ENCODE measurements around the gene SIX3.

SIX3 gene

GRCh38 chr2:44953499-44953883 lies 12.0 kb downstream of the SIX3 start:
- H3K9me3 ChIP-seq, result no peaks in the 10 kb centered on the region
- H3K36me3 ChIP-seq, result no peaks in the 10 kb centered on the region
- H3K4me1 ChIP-seq (ENCODE audit: control insufficient read depth in 1 of 2, insufficient read depth in 1 of 2, low read depth in 1 of 2, low read length in 1 of 2), result peaks cover 7 to 24% of the 10 kb centered on the region in 2 experiments
- no peak overlapping the region for H3K27ac ChIP-seq
- H3K27me3 ChIP-seq, result peaks cover 100% of the 10 kb centered on the region
- no peak for TF ChIP-seq CTCF (IDR thresholded peaks at IDR 0.05)
- no peak overlapping the region for H3K4me3 ChIP-seq (ENCODE audit: low read depth in 1 of 2, low read length in 1 of 2)

GRCh38 chr2:44954447-44954888 lies 13.0 kb downstream of the SIX3 start:
- TF ChIP-seq CTCF (IDR thresholded peaks at IDR 0.05), result no peak
- Histone ChIP-seq H3K4me1 (ENCODE audit: control insufficient read depth in 1 of 2, insufficient read depth in 1 of 2, low read depth in 1 of 2, low read length in 1 of 2) (peaks cover 7 to 24% of the 10 kb centered on the region in 2 experiments), H3K27me3 (peaks cover 100% of the 10 kb centered on the region)

GRCh38 chr2:44954889-44955592 lies 13.5 kb downstream of the SIX3 start:
- peaks cover 7 to 24% of the 10 kb centered on the region in 2 experiments for H3K4me1 ChIP-seq (ENCODE audit: control insufficient read depth in 1 of 2, insufficient read depth in 1 of 2, low read depth in 1 of 2, low read length in 1 of 2)

More at GRCh38 chr2:44954447-44954888, 13.0 kb downstream of the SIX3 start:
- no peaks in the 10 kb centered on the region for H3K9me3 ChIP-seq
- H3K27ac ChIP-seq, result no peak overlapping the region
- no peak overlapping the region for H3K4me3 ChIP-seq (ENCODE audit: low read depth in 1 of 2, low read length in 1 of 2)
- no peaks in the 10 kb centered on the region for H3K36me3 ChIP-seq

GRCh38 chr2:44955593-44956392 lies 14.3 kb downstream of the SIX3 start:
- no peaks in the 10 kb centered on the region for H3K9me3 ChIP-seq
- H3K4me3 ChIP-seq (ENCODE audit: low read depth in 1 of 2, low read length in 1 of 2), result no peak overlapping the region
- TF ChIP-seq CTCF (IDR thresholded peaks at IDR 0.05), result peak; percentile 48
- no peaks in the 10 kb centered on the region for H3K36me3 ChIP-seq
- H3K27ac ChIP-seq, result no peak overlapping the region
- H3K4me1 ChIP-seq (ENCODE audit: control insufficient read depth in 1 of 2, insufficient read depth in 1 of 2, low read depth in 1 of 2, low read length in 1 of 2), result peaks cover 7 to 24% of the 10 kb centered on the region in 2 experiments
- peaks cover 100% of the 10 kb centered on the region for H3K27me3 ChIP-seq

More at GRCh38 chr2:44954889-44955592, 13.5 kb downstream of the SIX3 start:
- Histone ChIP-seq H3K27ac (no peak overlapping the region), H3K27me3 (peaks cover 100% of the 10 kb centered on the region), H3K9me3 (no peaks in the 10 kb centered on the region), H3K36me3 (no peaks in the 10 kb centered on the region), H3K4me3 (ENCODE audit: low read depth in 1 of 2, low read length in 1 of 2) (no peak overlapping the region)
- no peak for TF ChIP-seq CTCF (IDR thresholded peaks at IDR 0.05)

- H3K27me3 ChIP-seq, result peaks cover 100% of the 10 kb centered on the region
- TF ChIP-seq CTCF (IDR thresholded peaks at IDR 0.05), result no peak
- H3K36me3 ChIP-seq, result no peaks in the 10 kb centered on the region
- H3K27ac ChIP-seq, result no peak overlapping the region
- no peaks in the 10 kb centered on the region for H3K9me3 ChIP-seq
- peaks cover 7 to 21% of the 10 kb centered on the region in 2 experiments for H3K4me1 ChIP-seq (ENCODE audit: control insufficient read depth in 1 of 2, insufficient read depth in 1 of 2, low read depth in 1 of 2, low read length in 1 of 2)
- H3K4me3 ChIP-seq (ENCODE audit: low read depth in 1 of 2, low read length in 1 of 2), result no peak overlapping the region
Observed at GRCh38 chr2:44956843-44957242, 15.3 kb downstream of the SIX3 start.
